ENCODE measurements around the gene WDR38.

DNA sequence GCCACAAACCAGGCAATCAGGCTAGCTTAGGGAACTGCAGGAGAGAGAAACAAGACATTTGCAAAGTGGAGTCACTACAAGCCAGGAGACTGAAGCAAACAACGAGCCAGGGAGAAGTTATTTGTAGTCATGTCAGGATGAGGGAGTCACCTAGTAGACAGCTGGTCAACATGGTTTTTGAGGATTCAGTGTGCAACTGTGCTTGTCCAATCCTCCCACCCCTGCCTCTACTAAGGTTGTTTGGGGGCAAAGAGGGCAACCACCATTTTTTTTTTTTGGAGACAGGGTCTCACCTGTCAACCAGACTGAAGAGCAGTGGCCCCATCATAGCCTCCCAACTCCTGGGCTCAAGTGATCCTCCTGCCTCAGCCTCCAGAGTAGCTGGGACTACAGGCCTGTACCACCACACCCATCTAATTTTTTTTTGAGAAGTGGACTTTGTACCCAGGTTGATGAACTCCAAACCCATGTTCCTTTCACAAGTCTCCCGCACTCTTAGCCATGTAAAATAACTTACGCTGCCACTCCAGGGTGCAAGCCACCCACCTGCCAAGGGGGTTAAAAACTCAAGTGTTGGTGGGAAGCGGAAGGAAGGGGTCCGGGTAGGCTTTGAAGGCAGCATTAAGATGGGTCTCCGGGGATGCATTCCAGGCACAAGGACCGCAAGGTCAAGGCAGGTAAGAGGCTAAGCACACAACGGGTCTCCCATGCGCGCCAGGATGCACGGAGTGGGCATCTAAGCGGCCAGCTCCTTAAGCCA lies 7.5 kb downstream of the WDR38 start:
- TF ChIP-seq, protein P1, sequence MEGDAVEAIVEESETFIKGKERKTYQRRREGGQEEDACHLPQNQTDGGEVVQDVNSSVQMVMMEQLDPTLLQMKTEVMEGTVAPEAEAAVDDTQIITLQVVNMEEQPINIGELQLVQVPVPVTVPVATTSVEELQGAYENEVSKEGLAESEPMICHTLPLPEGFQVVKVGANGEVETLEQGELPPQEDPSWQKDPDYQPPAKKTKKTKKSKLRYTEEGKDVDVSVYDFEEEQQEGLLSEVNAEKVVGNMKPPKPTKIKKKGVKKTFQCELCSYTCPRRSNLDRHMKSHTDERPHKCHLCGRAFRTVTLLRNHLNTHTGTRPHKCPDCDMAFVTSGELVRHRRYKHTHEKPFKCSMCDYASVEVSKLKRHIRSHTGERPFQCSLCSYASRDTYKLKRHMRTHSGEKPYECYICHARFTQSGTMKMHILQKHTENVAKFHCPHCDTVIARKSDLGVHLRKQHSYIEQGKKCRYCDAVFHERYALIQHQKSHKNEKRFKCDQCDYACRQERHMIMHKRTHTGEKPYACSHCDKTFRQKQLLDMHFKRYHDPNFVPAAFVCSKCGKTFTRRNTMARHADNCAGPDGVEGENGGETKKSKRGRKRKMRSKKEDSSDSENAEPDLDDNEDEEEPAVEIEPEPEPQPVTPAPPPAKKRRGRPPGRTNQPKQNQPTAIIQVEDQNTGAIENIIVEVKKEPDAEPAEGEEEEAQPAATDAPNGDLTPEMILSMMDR (conservative IDR thresholded peaks at IDR 0.05 in 1 of 2, IDR thresholded peaks at IDR 0.05 in 1 of 2; ENCODE audit: low read depth in 1 of 2, low read length in 2 of 2): no peak
- no peak for TF ChIP-seq EZH2 (IDR thresholded peaks at IDR 0.05; ENCODE audit: low read length, missing control alignments)
